GM23338 (cell line): ENCODE results near the gene MDH1.
"Not testable (repeated sequence)": the region's sequence is repeated elsewhere in the genome, so short reads cannot be mapped to it uniquely, and the experiment has no call there.

Experiments used
- CREB1 ChIP-seq: fragments of 250-450 bp; sonication (Bioruptor Pico); IDR thresholded peaks from 2 replicates; pipeline ENCODE4 v1.5.0; 2020; ENCODE audit warnings: low read depth, mild to moderate bottlenecking, moderate library complexity
- EZH2 ChIP-seq: fragments of 200-600 bp; sonication (generic); IDR thresholded peaks from one replicate; pipeline ENCODE4 v1.8.0; 2017; ENCODE audit warnings: antibody characterized with exemption, mild to moderate bottlenecking, low read depth; ENCODE audit not compliant: unreplicated experiment
- EZH2phosphoT487 ChIP-seq: fragments of 200-600 bp; sonication (generic); IDR thresholded peaks from one replicate; pipeline ENCODE4 v1.8.1; 2018; ENCODE audit warnings: antibody characterized with exemption; ENCODE audit not compliant: unreplicated experiment
- JUNB ChIP-seq: IDR thresholded peaks from one replicate; pipeline ENCODE4 v1.6.1; 2016; ENCODE audit warnings: antibody characterized with exemption; ENCODE audit not compliant: unreplicated experiment
- NANOG ChIP-seq: IDR thresholded peaks from 2 replicates; pipeline ENCODE4 v1.6.1; 2016; ENCODE audit warnings: antibody characterized with exemption, borderline replicate concordance
- POLR2AphosphoS5 ChIP-seq: IDR thresholded peaks from 2 replicates; pipeline ENCODE4 v1.6.1; 2016; ENCODE audit warnings: antibody characterized with exemption, low read depth
- TF ChIP-seq, protein P1 (sequence below), 2 experiments: fragments of 200-600 bp in 1 of 2; sonication (generic) in 1 of 2; conservative IDR thresholded peaks; 2 replicates each; pipeline versions ENCODE4 v1.5.1 to v1.6.1; 2016 to 2017; ENCODE audit warnings: antibody characterized with exemption in 2 of 2, low read depth in 2 of 2, mild to moderate bottlenecking in 2 of 2, moderate library complexity in 1 of 2
- TF ChIP-seq, protein P2 (sequence below): IDR thresholded peaks from one replicate; pipeline ENCODE4 v1.6.1; 2018; ENCODE audit warnings: antibody characterized with exemption; ENCODE audit not compliant: unreplicated experiment
- TF ChIP-seq, protein P3 (sequence below): IDR thresholded peaks from 2 replicates; pipeline ENCODE4 v1.6.1; 2016; ENCODE audit warnings: antibody characterized with exemption

GRCh38 chr2:63573026-63573425 lies 15.7 kb upstream of the MDH1 start:
- TF ChIP-seq EZH2, POLR2AphosphoS5, JUNB, EZH2phosphoT487, NANOG, CREB1: not testable (repeated sequence)
- TF ChIP-seq, protein P1, sequence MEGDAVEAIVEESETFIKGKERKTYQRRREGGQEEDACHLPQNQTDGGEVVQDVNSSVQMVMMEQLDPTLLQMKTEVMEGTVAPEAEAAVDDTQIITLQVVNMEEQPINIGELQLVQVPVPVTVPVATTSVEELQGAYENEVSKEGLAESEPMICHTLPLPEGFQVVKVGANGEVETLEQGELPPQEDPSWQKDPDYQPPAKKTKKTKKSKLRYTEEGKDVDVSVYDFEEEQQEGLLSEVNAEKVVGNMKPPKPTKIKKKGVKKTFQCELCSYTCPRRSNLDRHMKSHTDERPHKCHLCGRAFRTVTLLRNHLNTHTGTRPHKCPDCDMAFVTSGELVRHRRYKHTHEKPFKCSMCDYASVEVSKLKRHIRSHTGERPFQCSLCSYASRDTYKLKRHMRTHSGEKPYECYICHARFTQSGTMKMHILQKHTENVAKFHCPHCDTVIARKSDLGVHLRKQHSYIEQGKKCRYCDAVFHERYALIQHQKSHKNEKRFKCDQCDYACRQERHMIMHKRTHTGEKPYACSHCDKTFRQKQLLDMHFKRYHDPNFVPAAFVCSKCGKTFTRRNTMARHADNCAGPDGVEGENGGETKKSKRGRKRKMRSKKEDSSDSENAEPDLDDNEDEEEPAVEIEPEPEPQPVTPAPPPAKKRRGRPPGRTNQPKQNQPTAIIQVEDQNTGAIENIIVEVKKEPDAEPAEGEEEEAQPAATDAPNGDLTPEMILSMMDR (conservative IDR thresholded peaks at IDR 0.05; ENCODE audit: low read depth in 2 of 2): not testable (repeated sequence)
- TF ChIP-seq, protein P2, sequence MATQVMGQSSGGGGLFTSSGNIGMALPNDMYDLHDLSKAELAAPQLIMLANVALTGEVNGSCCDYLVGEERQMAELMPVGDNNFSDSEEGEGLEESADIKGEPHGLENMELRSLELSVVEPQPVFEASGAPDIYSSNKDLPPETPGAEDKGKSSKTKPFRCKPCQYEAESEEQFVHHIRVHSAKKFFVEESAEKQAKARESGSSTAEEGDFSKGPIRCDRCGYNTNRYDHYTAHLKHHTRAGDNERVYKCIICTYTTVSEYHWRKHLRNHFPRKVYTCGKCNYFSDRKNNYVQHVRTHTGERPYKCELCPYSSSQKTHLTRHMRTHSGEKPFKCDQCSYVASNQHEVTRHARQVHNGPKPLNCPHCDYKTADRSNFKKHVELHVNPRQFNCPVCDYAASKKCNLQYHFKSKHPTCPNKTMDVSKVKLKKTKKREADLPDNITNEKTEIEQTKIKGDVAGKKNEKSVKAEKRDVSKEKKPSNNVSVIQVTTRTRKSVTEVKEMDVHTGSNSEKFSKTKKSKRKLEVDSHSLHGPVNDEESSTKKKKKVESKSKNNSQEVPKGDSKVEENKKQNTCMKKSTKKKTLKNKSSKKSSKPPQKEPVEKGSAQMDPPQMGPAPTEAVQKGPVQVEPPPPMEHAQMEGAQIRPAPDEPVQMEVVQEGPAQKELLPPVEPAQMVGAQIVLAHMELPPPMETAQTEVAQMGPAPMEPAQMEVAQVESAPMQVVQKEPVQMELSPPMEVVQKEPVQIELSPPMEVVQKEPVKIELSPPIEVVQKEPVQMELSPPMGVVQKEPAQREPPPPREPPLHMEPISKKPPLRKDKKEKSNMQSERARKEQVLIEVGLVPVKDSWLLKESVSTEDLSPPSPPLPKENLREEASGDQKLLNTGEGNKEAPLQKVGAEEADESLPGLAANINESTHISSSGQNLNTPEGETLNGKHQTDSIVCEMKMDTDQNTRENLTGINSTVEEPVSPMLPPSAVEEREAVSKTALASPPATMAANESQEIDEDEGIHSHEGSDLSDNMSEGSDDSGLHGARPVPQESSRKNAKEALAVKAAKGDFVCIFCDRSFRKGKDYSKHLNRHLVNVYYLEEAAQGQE: not testable (repeated sequence)
- TF ChIP-seq, protein P3, sequence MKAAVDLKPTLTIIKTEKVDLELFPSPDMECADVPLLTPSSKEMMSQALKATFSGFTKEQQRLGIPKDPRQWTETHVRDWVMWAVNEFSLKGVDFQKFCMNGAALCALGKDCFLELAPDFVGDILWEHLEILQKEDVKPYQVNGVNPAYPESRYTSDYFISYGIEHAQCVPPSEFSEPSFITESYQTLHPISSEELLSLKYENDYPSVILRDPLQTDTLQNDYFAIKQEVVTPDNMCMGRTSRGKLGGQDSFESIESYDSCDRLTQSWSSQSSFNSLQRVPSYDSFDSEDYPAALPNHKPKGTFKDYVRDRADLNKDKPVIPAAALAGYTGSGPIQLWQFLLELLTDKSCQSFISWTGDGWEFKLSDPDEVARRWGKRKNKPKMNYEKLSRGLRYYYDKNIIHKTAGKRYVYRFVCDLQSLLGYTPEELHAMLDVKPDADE: not testable (repeated sequence)
